ENCODE data around the gene CHRNA1.

- TF ChIP-seq, protein P1, sequence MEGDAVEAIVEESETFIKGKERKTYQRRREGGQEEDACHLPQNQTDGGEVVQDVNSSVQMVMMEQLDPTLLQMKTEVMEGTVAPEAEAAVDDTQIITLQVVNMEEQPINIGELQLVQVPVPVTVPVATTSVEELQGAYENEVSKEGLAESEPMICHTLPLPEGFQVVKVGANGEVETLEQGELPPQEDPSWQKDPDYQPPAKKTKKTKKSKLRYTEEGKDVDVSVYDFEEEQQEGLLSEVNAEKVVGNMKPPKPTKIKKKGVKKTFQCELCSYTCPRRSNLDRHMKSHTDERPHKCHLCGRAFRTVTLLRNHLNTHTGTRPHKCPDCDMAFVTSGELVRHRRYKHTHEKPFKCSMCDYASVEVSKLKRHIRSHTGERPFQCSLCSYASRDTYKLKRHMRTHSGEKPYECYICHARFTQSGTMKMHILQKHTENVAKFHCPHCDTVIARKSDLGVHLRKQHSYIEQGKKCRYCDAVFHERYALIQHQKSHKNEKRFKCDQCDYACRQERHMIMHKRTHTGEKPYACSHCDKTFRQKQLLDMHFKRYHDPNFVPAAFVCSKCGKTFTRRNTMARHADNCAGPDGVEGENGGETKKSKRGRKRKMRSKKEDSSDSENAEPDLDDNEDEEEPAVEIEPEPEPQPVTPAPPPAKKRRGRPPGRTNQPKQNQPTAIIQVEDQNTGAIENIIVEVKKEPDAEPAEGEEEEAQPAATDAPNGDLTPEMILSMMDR (IDR thresholded peaks at IDR 0.05; ENCODE audit: low read length): no peak
- no peak for TF ChIP-seq EZH2 (IDR thresholded peaks at IDR 0.05; ENCODE audit: borderline replicate concordance, low read length)
Observed at GRCh38 chr2:174765576-174765975, 1.3 kb upstream of the CHRNA1 start.

Measured in OCI-LY1 (cell line).